Measurements from ENCODE around the gene DAPK2. TPM values are rescaled to one million over a fixed set of nuclear protein-coding genes. Genes with fewer than 3 reads are reported as not detected.

DAPK2 gene
- total RNA-seq, 1 donor, result 23.5 TPM

- Histone ChIP-seq H3K9me3 (ENCODE audit: low read depth, low read length) (no peaks in the 10 kb centered on the region), H3K4me3 (ENCODE audit: insufficient read depth, low read length) (no peak overlapping the region), H3K27me3 (ENCODE audit: insufficient read depth, low read length) (no peaks in the 10 kb centered on the region), H3K4me1 (ENCODE audit: insufficient read depth, low read length) (peaks cover 32% of the 10 kb centered on the region), H3K36me3 (ENCODE audit: insufficient read depth, low read length) (peaks cover 8% of the 10 kb centered on the region), H2AFZ (ENCODE audit: low read length) (peak overlapping the region; percentile 28), H3K79me2 (ENCODE audit: insufficient read depth, low read length) (no peaks in the 10 kb centered on the region), H4K20me1 (ENCODE audit: insufficient read depth, low read length) (no peaks in the 10 kb centered on the region), H3K27ac (ENCODE audit: low read depth, low read length) (peak overlapping the region; percentile 67), H3K4me2 (ENCODE audit: insufficient read depth, low read length) (peak overlapping the region; percentile 37)
- DNase-seq (ENCODE audit: insufficient read length, low spot score, missing footprints), result no peak
- TF ChIP-seq, protein P1, sequence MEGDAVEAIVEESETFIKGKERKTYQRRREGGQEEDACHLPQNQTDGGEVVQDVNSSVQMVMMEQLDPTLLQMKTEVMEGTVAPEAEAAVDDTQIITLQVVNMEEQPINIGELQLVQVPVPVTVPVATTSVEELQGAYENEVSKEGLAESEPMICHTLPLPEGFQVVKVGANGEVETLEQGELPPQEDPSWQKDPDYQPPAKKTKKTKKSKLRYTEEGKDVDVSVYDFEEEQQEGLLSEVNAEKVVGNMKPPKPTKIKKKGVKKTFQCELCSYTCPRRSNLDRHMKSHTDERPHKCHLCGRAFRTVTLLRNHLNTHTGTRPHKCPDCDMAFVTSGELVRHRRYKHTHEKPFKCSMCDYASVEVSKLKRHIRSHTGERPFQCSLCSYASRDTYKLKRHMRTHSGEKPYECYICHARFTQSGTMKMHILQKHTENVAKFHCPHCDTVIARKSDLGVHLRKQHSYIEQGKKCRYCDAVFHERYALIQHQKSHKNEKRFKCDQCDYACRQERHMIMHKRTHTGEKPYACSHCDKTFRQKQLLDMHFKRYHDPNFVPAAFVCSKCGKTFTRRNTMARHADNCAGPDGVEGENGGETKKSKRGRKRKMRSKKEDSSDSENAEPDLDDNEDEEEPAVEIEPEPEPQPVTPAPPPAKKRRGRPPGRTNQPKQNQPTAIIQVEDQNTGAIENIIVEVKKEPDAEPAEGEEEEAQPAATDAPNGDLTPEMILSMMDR (IDR thresholded peaks at IDR 0.05; ENCODE audit: extremely low read depth, low read depth, low read length), result no peak
These were observed 25.9 kb upstream of the DAPK2 start for GRCh38 chr15:64071931-64072765.

DNA sequence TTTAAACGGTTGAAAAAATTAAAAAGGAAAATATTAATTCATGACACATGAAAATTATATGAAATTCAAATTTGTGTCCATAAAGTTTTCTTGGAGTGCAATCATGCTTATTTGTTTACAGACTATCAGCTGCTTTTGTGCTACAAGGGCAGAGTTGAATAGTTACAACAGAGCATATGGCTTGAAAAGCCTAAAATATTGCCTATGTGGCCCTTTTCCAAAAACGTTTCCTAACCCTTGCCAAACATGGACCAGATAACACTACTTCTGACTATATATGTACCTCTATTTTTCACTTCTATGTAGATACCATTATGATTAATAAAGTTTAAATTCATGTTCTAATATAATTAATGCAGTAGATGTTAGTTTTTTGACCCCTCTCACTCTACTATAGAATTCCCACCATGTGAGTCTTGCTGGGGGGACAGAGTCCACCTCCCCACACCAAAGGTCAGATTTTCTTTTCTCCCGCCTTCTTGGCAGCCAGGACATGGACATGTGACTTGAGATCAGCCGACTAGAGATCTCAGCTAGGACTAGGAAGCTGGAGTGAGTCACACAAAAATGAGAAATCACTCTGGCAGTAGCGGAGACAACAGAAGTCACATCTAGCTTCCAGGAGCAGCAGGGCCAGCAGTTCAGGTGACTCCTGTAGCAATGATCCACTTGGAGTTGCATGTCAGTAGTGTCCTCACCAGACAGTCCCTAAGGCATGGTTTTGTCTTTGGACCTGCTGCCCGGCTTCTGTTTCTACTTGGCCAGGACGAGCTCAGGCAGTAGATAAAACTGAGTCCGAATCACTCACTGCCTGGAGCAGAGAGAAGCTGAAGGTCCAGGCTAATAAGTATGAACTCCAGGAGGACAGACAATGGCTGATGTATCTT is 24.9 kb upstream of the DAPK2 start:
- DNase-seq (ENCODE audit: insufficient read length, low spot score, missing footprints), result peak; percentile 90

DNA sequence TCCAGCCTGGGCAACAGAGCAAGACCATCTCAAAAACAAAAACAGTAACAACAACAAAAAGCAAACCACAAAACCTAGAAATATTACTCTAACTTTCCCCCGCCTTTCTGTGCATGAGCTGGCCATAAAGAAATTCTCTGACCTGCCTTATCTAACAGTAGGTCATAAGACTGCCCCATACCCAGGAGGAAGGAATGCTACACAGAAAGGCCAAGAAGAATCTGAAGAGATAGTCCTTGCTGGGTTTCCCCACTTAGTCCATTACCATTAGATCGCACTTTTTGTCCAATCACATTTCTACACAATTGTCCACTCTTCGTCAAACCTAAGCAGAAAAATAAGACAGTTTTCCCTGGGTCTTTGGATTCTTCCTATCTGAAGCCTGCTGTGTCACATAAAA is 23.8 kb upstream of the DAPK2 start:
- no peaks in the 10 kb centered on the region for H3K27me3 ChIP-seq (ENCODE audit: insufficient read depth, low read length)
- peak overlapping the region; percentile 17 for H3K27ac ChIP-seq (ENCODE audit: low read depth, low read length)
- no peaks in the 10 kb centered on the region for H3K9me3 ChIP-seq (ENCODE audit: low read depth, low read length)
- H3K4me1 ChIP-seq (ENCODE audit: insufficient read depth, low read length), result peaks cover 32% of the 10 kb centered on the region
- H3K4me2 ChIP-seq (ENCODE audit: insufficient read depth, low read length), result no peak overlapping the region
- TF ChIP-seq, protein P1 (IDR thresholded peaks at IDR 0.05; ENCODE audit: extremely low read depth, low read depth, low read length), result no peak
- H3K4me3 ChIP-seq (ENCODE audit: insufficient read depth, low read length), result no peak overlapping the region
- H3K79me2 ChIP-seq (ENCODE audit: insufficient read depth, low read length), result no peaks in the 10 kb centered on the region
- DNase-seq (ENCODE audit: insufficient read length, low spot score, missing footprints), result no peak
- no peaks in the 10 kb centered on the region for H4K20me1 ChIP-seq (ENCODE audit: insufficient read depth, low read length)
- peaks cover 8% of the 10 kb centered on the region for H3K36me3 ChIP-seq (ENCODE audit: insufficient read depth, low read length)
- no peak overlapping the region for H2AFZ ChIP-seq (ENCODE audit: low read length)

More for the DNA sequence above, 24.9 kb upstream of the DAPK2 start:
- Histone ChIP-seq H3K4me3 (ENCODE audit: insufficient read depth, low read length) (no peak overlapping the region), H4K20me1 (ENCODE audit: insufficient read depth, low read length) (no peaks in the 10 kb centered on the region), H2AFZ (ENCODE audit: low read length) (peak overlapping the region; percentile 28), H3K4me2 (ENCODE audit: insufficient read depth, low read length) (peak overlapping the region; percentile 37), H3K36me3 (ENCODE audit: insufficient read depth, low read length) (peaks cover 8% of the 10 kb centered on the region), H3K27me3 (ENCODE audit: insufficient read depth, low read length) (no peaks in the 10 kb centered on the region), H3K79me2 (ENCODE audit: insufficient read depth, low read length) (no peaks in the 10 kb centered on the region), H3K9me3 (ENCODE audit: low read depth, low read length) (no peaks in the 10 kb centered on the region), H3K4me1 (ENCODE audit: insufficient read depth, low read length) (peaks cover 32% of the 10 kb centered on the region), H3K27ac (ENCODE audit: low read depth, low read length) (peak overlapping the region; percentile 67)
- TF ChIP-seq, protein P1 (IDR thresholded peaks at IDR 0.05; ENCODE audit: extremely low read depth, low read depth, low read length), result no peak

DNA sequence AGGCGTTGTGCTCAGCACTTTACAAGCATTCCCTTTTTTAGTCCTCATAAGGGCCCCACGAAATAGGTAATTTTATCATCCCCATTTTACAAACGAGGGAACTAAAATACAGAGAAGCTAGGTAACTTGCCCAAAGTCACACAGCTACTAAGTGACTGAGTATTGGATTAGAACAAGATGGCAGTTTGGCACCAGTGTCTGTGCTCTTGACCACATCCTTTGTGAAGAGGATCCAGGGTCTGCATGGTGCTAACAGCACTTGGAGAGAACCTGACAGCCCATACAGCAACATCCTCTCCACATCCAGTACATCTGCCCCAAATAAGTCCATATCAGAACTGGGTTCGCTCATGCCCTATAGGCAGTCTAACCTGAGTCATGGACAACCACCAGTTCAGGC is 21.8 kb upstream of the DAPK2 start:
- Histone ChIP-seq H3K4me3 (ENCODE audit: insufficient read depth, low read length) (no peak overlapping the region), H3K36me3 (ENCODE audit: insufficient read depth, low read length) (no peaks in the 10 kb centered on the region), H3K27me3 (ENCODE audit: insufficient read depth, low read length) (no peaks in the 10 kb centered on the region), H3K4me1 (ENCODE audit: insufficient read depth, low read length) (peaks cover 32% of the 10 kb centered on the region), H3K4me2 (ENCODE audit: insufficient read depth, low read length) (no peak overlapping the region), H3K79me2 (ENCODE audit: insufficient read depth, low read length) (no peaks in the 10 kb centered on the region), H3K27ac (ENCODE audit: low read depth, low read length) (no peak overlapping the region), H3K9me3 (ENCODE audit: low read depth, low read length) (no peaks in the 10 kb centered on the region), H2AFZ (ENCODE audit: low read length) (no peak overlapping the region), H4K20me1 (ENCODE audit: insufficient read depth, low read length) (no peaks in the 10 kb centered on the region)
- DNase-seq (ENCODE audit: insufficient read length, low spot score, missing footprints), result no peak
- TF ChIP-seq, protein P1 (IDR thresholded peaks at IDR 0.05; ENCODE audit: extremely low read depth, low read depth, low read length), result no peak
